Left ventricle myocardium inferior (tissue), 1 donor: ENCODE results near the gene PSAT1. TPM values are rescaled to one million over a fixed set of nuclear protein-coding genes. Genes with fewer than 3 reads are reported as not detected.

ENCODE experiments used
- DNase-seq: peaks from one replicate; pipeline ENCODE4 v3.0.0-alpha.2; 2020
- H3K27ac ChIP-seq: fragments of 200-600 bp; replicated peaks from 2 replicates; pipeline ENCODE4 v1.8.0; 2021
- H3K27me3 ChIP-seq: fragments of 200-600 bp; 2 replicates; pipeline ENCODE4 v1.8.0; 2021; ENCODE audit warnings: low read depth
- H3K36me3 ChIP-seq: fragments of 200-600 bp; 2 replicates; pipeline ENCODE4 v1.8.0; 2021
- H3K4me1 ChIP-seq: fragments of 200-600 bp; 2 replicates; pipeline ENCODE4 v1.8.0; 2021
- H3K4me3 ChIP-seq: fragments of 200-600 bp; 2 replicates; pipeline ENCODE4 v1.8.0; 2021; ENCODE audit warnings: mild to moderate bottlenecking, moderate library complexity
- H3K9me3 ChIP-seq: fragments of 200-600 bp; replicated peaks from 2 replicates; pipeline ENCODE4 v1.8.0; 2021
- CTCF ChIP-seq: fragments of 200-600 bp; IDR thresholded peaks from 2 replicates; pipeline ENCODE4 v1.8.0; 2021; ENCODE audit warnings: antibody characterized with exemption, mild to moderate bottlenecking, borderline replicate concordance
- intact Hi-C: fragments of 100-400 bp; cut with micrococcal nuclease; formaldehyde crosslinking; loops from one replicate; pipeline ENCODE4 v1.11.0; 2022
- total RNA-seq: library from RNA; stranded (reverse); fragmentation: NEBNext Ultra II Directional; extraction: Animal tissue kit (Norgen Biotek cat#: 25700); gene quantifications from one replicate; pipeline ENCODE4 v1.2.1, GENCODE V29; 2021
- donor health status: DM: no; HTN: yes; CAD: no; lungs with severe emphysema.

The PSAT1 gene
- total RNA-seq, 1 donor from 2014 or later: 0.77 TPM

- Histone ChIP-seq H3K27me3 (no peaks in the 10 kb centered on the region), H3K4me1 (peaks cover under 1% of the 10 kb centered on the region), H3K36me3 (no peaks in the 10 kb centered on the region), H3K9me3 (no peaks in the 10 kb centered on the region), H3K27ac (no peak overlapping the region), H3K4me3 (no peak overlapping the region)
- intact Hi-C loops: no loop called here
- no peak for DNase-seq
- TF ChIP-seq CTCF: no peak
Measured at GRCh38 chr9:78320030-78320693, 23.2 kb downstream of the PSAT1 start.

GRCh38 chr9:78320875-78321496 is 24.1 kb downstream of the PSAT1 start:
- no peak for DNase-seq
- intact Hi-C loops: no loop called here
- Histone ChIP-seq H3K27me3 (no peaks in the 10 kb centered on the region), H3K4me1 (peaks cover 7% of the 10 kb centered on the region), H3K9me3 (no peaks in the 10 kb centered on the region), H3K36me3 (no peaks in the 10 kb centered on the region), H3K4me3 (no peak overlapping the region), H3K27ac (no peak overlapping the region)
- TF ChIP-seq CTCF: no peak

- no peaks in the 10 kb centered on the region for H3K9me3 ChIP-seq
- no peak overlapping the region for H3K27ac ChIP-seq
- no peaks in the 10 kb centered on the region for H3K36me3 ChIP-seq
- DNase-seq: no peak
- no peak overlapping the region for H3K4me3 ChIP-seq
- no peaks in the 10 kb centered on the region for H3K27me3 ChIP-seq
- intact Hi-C loops: no loop called here
- peaks cover 7% of the 10 kb centered on the region for H3K4me1 ChIP-seq
- TF ChIP-seq CTCF: no peak
Measured at GRCh38 chr9:78321505-78321904, 24.6 kb downstream of the PSAT1 start.

- H3K4me1 ChIP-seq: peaks cover 7% of the 10 kb centered on the region
- no peak overlapping the region for H3K4me3 ChIP-seq
- no peaks in the 10 kb centered on the region for H3K36me3 ChIP-seq
- H3K9me3 ChIP-seq: no peaks in the 10 kb centered on the region
- TF ChIP-seq CTCF: no peak
- intact Hi-C loops: no loop called here
- no peaks in the 10 kb centered on the region for H3K27me3 ChIP-seq
- no peak for DNase-seq
- no peak overlapping the region for H3K27ac ChIP-seq
Measured at GRCh38 chr9:78324068-78324650, 27.2 kb downstream of the PSAT1 start.

GRCh38 chr9:78324682-78325081 is 27.8 kb downstream of the PSAT1 start:
- Histone ChIP-seq H3K4me3 (no peak overlapping the region), H3K9me3 (no peaks in the 10 kb centered on the region), H3K36me3 (no peaks in the 10 kb centered on the region), H3K4me1 (peaks cover 7% of the 10 kb centered on the region), H3K27me3 (no peaks in the 10 kb centered on the region), H3K27ac (no peak overlapping the region)
- no peak for TF ChIP-seq CTCF
- no peak for DNase-seq
- intact Hi-C loops: no loop called here
